Activated naive CD4-positive, alpha-beta T cell treated with anti-CD3 and anti-CD28 coated beads, Interleukin-2, amount 10 ng/mL, durations not matched to agents 7 days and 5 days (primary cell): ENCODE measurements around the gene KIAA1217.

ENCODE experiments used
- CTCF ChIA-PET: fragments of 350-600 bp; sonication (Branson Sonifier 250); formaldehyde crosslinking; loops from one replicate; lab custom pipeline; 2021; ENCODE audit warnings: antibody characterized with exemption; lab: Charles Lee
- DNase-seq: peaks from one replicate; pipeline ENCODE4 v3.0.0-alpha.2; 2020
- H3K27ac Mint-ChIP-seq: one replicate; pipeline ENCODE4 v1.8.0; 2021; ENCODE audit warnings: mild to moderate bottlenecking, moderate library complexity, mixed read lengths
- H3K27me3 Mint-ChIP-seq: one replicate; pipeline ENCODE4 v1.8.0; 2021; ENCODE audit warnings: mild to moderate bottlenecking, mixed read lengths
- H3K36me3 Mint-ChIP-seq: one replicate; pipeline ENCODE4 v1.8.0; 2021; ENCODE audit warnings: mixed read lengths
- H3K4me1 Mint-ChIP-seq: one replicate; pipeline ENCODE4 v1.8.0; 2021; ENCODE audit warnings: mixed read lengths
- H3K4me3 Mint-ChIP-seq: one replicate; pipeline ENCODE4 v1.8.0; 2021; ENCODE audit warnings: mild to moderate bottlenecking, moderate library complexity, mixed read lengths
- H3K9me3 Mint-ChIP-seq: one replicate; pipeline ENCODE4 v1.8.0; 2021; ENCODE audit warnings: mixed read lengths

KIAA1217 gene

GRCh38 chr10:24503461-24504320 lies 294.8 kb downstream of the KIAA1217 start:
- H3K27ac Mint-ChIP-seq, result no peak overlapping the region
- no peaks in the 10 kb centered on the region for H3K4me1 Mint-ChIP-seq
- peak; percentile 40 for DNase-seq
- CTCF ChIA-PET, result interaction anchor here (0.9 to 5.8 kb wide), 10 partner anchors 11 to 294 kb away, joined by 3 to 35 read pairs (median 4); partner anchors contain the start of gene KIAA1217
- H3K9me3 Mint-ChIP-seq, result no peaks in the 10 kb centered on the region
- no peaks in the 10 kb centered on the region for H3K36me3 Mint-ChIP-seq
- H3K4me3 Mint-ChIP-seq, result no peak overlapping the region
- H3K27me3 Mint-ChIP-seq, result no peaks in the 10 kb centered on the region

DNA sequence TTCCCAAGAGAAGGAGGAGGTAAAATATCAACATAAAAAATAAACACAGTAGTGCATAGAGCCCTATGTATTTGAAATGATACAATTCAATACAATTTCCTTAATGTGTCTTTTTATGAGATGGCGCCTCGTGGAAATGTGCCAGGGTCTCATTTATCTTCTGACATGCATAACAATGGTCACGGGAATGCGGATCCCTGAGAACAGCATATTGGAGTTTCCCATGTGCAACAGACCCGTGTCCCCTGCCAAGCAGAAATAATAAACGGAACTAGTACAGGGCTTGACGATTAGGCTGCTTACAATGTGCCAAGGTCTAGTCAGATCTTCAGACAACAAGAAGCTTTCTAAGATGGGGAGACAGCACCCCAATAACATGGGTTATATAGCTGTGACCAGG lies 296.8 kb downstream of the KIAA1217 start:
- H3K9me3 Mint-ChIP-seq, result no peaks in the 10 kb centered on the region
- no peaks in the 10 kb centered on the region for H3K4me1 Mint-ChIP-seq
- H3K36me3 Mint-ChIP-seq, result no peaks in the 10 kb centered on the region
- CTCF ChIA-PET, result interaction anchor here (5.8 kb wide), 1 partner anchor 14 kb away, joined by 35 read pairs; no protein-coding TSS in a partner anchor
- DNase-seq, result no peak
- no peak overlapping the region for H3K27ac Mint-ChIP-seq
- no peak overlapping the region for H3K4me3 Mint-ChIP-seq
- no peaks in the 10 kb centered on the region for H3K27me3 Mint-ChIP-seq

- H3K27me3 Mint-ChIP-seq, result peaks cover 4% of the 10 kb centered on the region
- no peak overlapping the region for H3K4me3 Mint-ChIP-seq
- no peak for DNase-seq
- no peak overlapping the region for H3K27ac Mint-ChIP-seq
- H3K36me3 Mint-ChIP-seq, result no peaks in the 10 kb centered on the region
- CTCF ChIA-PET, result interaction anchor here (1.3 kb wide), 1 partner anchor 95 kb away, joined by 4 read pairs; no protein-coding TSS in a partner anchor
- no peaks in the 10 kb centered on the region for H3K9me3 Mint-ChIP-seq
- no peaks in the 10 kb centered on the region for H3K4me1 Mint-ChIP-seq
These were observed 304.2 kb downstream of the KIAA1217 start for GRCh38 chr10:24513155-24513554.

DNA sequence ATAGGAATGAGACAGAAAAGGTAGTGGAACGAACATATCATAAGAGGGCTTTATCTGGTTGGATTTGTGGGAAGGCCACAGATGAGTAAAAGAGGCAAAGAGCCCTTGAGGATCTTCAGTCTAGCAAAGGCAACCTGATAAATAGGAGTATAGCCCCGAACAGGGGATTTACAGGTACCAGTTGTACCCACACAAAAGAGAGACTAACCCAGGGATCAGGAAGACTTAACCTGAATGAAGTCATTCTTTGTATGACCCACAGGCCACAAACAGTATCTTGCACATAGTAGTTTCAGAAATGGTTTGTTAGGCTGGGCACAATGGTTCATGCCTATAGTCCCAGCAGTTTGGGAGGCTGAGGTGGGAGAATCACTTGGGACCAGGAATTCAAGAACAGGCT lies 306.5 kb downstream of the KIAA1217 start:
- no peak for DNase-seq
- H3K9me3 Mint-ChIP-seq, result no peaks in the 10 kb centered on the region
- CTCF ChIA-PET, result interaction anchor here (0.7 kb wide), 1 partner anchor 56 kb away, joined by 3 read pairs; no protein-coding TSS in a partner anchor
- H3K27ac Mint-ChIP-seq, result no peak overlapping the region
- no peaks in the 10 kb centered on the region for H3K36me3 Mint-ChIP-seq
- H3K27me3 Mint-ChIP-seq, result peaks cover 15% of the 10 kb centered on the region
- H3K4me1 Mint-ChIP-seq, result peaks cover 11% of the 10 kb centered on the region
- H3K4me3 Mint-ChIP-seq, result no peak overlapping the region

GRCh38 chr10:24518411-24518810 lies 309.5 kb downstream of the KIAA1217 start:
- no peaks in the 10 kb centered on the region for H3K9me3 Mint-ChIP-seq
- H3K36me3 Mint-ChIP-seq, result no peaks in the 10 kb centered on the region
- no peak overlapping the region for H3K4me3 Mint-ChIP-seq
- no peak overlapping the region for H3K27ac Mint-ChIP-seq
- H3K4me1 Mint-ChIP-seq, result peaks cover 11% of the 10 kb centered on the region
- peaks cover 12% of the 10 kb centered on the region for H3K27me3 Mint-ChIP-seq
- no peak for DNase-seq
- CTCF ChIA-PET, result interaction anchor here (0.7 to 5.0 kb wide), 9 partner anchors 10 to 524 kb away, joined by 3 to 35 read pairs (median 3); no protein-coding TSS in a partner anchor

DNA sequence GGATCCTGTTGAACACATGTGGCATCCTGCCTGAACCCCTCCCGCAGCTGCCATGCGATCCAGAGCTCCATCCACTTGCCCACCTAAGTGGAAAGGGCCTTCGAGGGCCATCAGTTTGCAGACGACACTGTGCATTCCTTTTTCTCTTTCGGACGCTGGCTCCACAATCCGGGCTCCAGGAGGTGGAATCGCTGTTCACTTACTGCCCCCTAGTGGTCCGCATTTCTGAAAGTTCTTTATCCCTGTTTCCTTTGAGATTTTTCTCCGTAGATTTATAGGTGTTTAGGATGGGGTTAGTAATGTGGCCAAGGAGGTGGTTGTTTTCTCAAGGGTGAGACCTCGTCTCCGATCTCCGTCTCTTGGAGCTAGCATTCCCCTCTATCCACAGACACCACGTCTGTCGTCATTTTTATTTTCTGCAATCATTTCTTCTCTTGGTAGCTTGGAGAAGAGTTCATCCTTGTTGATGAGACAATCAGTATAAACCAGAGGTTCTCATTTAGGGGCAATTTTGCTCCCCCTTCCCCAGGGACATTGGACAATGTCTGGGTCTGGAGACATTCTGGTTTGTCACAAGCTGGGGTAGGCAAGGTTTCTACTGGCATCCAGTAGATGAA lies 310.2 kb downstream of the KIAA1217 start:
- no peak overlapping the region for H3K27ac Mint-ChIP-seq
- CTCF ChIA-PET, result interaction anchor here (0.6 to 5.0 kb wide), 13 partner anchors 9 to 525 kb away, joined by 3 to 35 read pairs (median 3); no protein-coding TSS in a partner anchor
- DNase-seq, result peak; percentile 52

GRCh38 chr10:24519950-24520349 lies 311.0 kb downstream of the KIAA1217 start:
- H3K27me3 Mint-ChIP-seq, result peaks cover 12% of the 10 kb centered on the region
- CTCF ChIA-PET, result interaction anchor here (0.6 to 5.0 kb wide), 7 partner anchors 12 to 561 kb away, joined by 3 to 35 read pairs (median 3); no protein-coding TSS in a partner anchor
- H3K4me3 Mint-ChIP-seq, result peak overlapping the region; percentile 31
- no peaks in the 10 kb centered on the region for H3K9me3 Mint-ChIP-seq
- H3K27ac Mint-ChIP-seq, result peak overlapping the region; percentile 62
- DNase-seq, result peak; percentile 23
- H3K36me3 Mint-ChIP-seq, result no peaks in the 10 kb centered on the region
- peaks cover 11% of the 10 kb centered on the region for H3K4me1 Mint-ChIP-seq

More for the DNA sequence above, 310.2 kb downstream of the KIAA1217 start:
- H3K4me1 Mint-ChIP-seq, result peaks cover 11% of the 10 kb centered on the region
- H3K36me3 Mint-ChIP-seq, result no peaks in the 10 kb centered on the region
- H3K9me3 Mint-ChIP-seq, result no peaks in the 10 kb centered on the region
- H3K27me3 Mint-ChIP-seq, result peaks cover 12% of the 10 kb centered on the region
- H3K4me3 Mint-ChIP-seq, result no peak overlapping the region

DNA sequence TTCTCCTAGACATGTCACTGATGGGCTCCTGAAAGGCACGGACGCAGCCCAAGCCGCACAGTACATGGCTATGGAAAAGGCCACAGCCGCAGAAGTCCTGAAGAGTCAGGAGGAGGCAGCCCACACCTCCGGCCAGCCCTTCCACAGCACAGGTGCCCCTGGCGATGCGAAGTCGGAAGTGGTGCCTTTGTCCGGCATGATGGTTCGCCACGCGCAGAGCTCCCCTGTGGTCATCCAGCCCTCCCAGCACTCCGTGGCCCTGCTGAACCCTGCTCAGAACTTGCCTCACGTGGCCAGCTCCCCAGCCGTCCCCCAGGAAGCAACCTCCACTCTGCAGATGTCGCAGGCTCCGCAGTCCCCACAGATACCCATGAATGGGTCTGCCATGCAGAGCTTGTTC lies 315.4 kb downstream of the KIAA1217 start:
- Mint-ChIP-seq H3K27me3 (peaks cover 8% of the 10 kb centered on the region), H3K4me3 (no peak overlapping the region), H3K27ac (no peak overlapping the region), H3K4me1 (peaks cover 7% of the 10 kb centered on the region), H3K36me3 (no peaks in the 10 kb centered on the region), H3K9me3 (no peaks in the 10 kb centered on the region)
- CTCF ChIA-PET, result no interaction called here
- no peak for DNase-seq

- DNase-seq, result no peak
- no peaks in the 10 kb centered on the region for H3K36me3 Mint-ChIP-seq
- no peak overlapping the region for H3K4me3 Mint-ChIP-seq
- no peaks in the 10 kb centered on the region for H3K27me3 Mint-ChIP-seq
- no peaks in the 10 kb centered on the region for H3K4me1 Mint-ChIP-seq
- no peak overlapping the region for H3K27ac Mint-ChIP-seq
- no peaks in the 10 kb centered on the region for H3K9me3 Mint-ChIP-seq
- CTCF ChIA-PET, result interaction anchor here (0.9 kb wide), 1 partner anchor 31 kb away, joined by 3 read pairs; no protein-coding TSS in a partner anchor
These were observed 317.2 kb downstream of the KIAA1217 start for GRCh38 chr10:24526085-24526649.

- Mint-ChIP-seq H3K36me3 (no peaks in the 10 kb centered on the region), H3K9me3 (no peaks in the 10 kb centered on the region), H3K27ac (no peak overlapping the region), H3K4me3 (no peak overlapping the region), H3K27me3 (no peaks in the 10 kb centered on the region), H3K4me1 (no peaks in the 10 kb centered on the region)
- DNase-seq, result no peak
- CTCF ChIA-PET, result interaction anchor here (1.3 kb wide), 1 partner anchor 10 kb away, joined by 8 read pairs; no protein-coding TSS in a partner anchor
These were observed 320.0 kb downstream of the KIAA1217 start for GRCh38 chr10:24528946-24529345.

DNA sequence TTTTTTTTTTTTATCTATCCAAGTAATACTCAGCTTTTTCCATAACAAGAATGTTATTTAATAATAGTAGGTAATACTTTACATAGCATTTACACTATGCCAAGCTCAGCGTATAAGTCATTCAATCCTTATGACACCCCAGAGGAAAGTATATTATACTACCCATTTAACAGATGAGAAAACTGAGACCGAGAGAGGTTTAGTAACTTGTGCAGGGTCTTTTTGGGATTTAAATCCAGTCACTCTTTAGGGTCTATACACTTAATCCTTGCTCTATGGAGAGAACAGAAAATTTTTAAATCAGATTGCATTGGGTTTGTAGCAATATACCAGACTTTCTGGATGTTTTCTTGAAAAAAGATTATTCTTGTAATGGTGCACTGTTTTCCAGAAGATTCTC lies 322.5 kb downstream of the KIAA1217 start:
- DNase-seq, result no peak
- CTCF ChIA-PET, result interaction anchor here (1.3 kb wide), 1 partner anchor 12 kb away, joined by 3 read pairs; no protein-coding TSS in a partner anchor
- H3K36me3 Mint-ChIP-seq, result no peaks in the 10 kb centered on the region
- H3K27me3 Mint-ChIP-seq, result no peaks in the 10 kb centered on the region
- H3K4me3 Mint-ChIP-seq, result no peak overlapping the region
- no peaks in the 10 kb centered on the region for H3K4me1 Mint-ChIP-seq
- H3K9me3 Mint-ChIP-seq, result no peaks in the 10 kb centered on the region
- no peak overlapping the region for H3K27ac Mint-ChIP-seq

- no peaks in the 10 kb centered on the region for H3K36me3 Mint-ChIP-seq
- H3K4me1 Mint-ChIP-seq, result no peaks in the 10 kb centered on the region
- CTCF ChIA-PET, result no interaction called here
- DNase-seq, result no peak
- H3K9me3 Mint-ChIP-seq, result no peaks in the 10 kb centered on the region
- H3K27me3 Mint-ChIP-seq, result no peaks in the 10 kb centered on the region
- no peak overlapping the region for H3K27ac Mint-ChIP-seq
- H3K4me3 Mint-ChIP-seq, result no peak overlapping the region
These were observed 325.0 kb downstream of the KIAA1217 start for GRCh38 chr10:24533981-24534380.

DNA sequence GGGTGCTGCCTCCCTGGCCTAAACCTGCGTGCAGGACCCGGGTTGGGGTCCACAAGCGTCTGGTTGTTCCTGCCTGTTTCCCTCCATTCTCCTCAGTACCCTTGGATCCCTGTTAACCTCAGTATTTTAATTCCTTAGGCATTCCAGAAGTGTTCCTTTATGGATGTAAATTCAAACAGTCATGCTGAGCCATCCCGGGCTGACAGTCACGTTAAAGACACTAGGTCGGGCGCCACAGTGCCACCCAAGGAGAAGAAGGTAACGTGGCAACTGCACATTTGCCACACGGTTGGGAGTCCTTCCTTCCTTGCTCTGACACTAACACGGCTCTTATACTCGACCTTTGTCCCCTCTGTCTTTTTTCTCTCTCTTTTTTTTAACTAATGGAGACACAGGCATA lies 327.7 kb downstream of the KIAA1217 start:
- Mint-ChIP-seq H3K36me3 (no peaks in the 10 kb centered on the region), H3K9me3 (no peaks in the 10 kb centered on the region)
- CTCF ChIA-PET, result no interaction called here

GRCh38 chr10:24541239-24541753 lies 332.4 kb downstream of the KIAA1217 start:
- CTCF ChIA-PET, result no interaction called here
- Mint-ChIP-seq H3K36me3 (no peaks in the 10 kb centered on the region), H3K4me3 (no peak overlapping the region), H3K27me3 (peaks cover 4% of the 10 kb centered on the region), H3K4me1 (no peaks in the 10 kb centered on the region), H3K27ac (no peak overlapping the region), H3K9me3 (no peaks in the 10 kb centered on the region)
- DNase-seq, result no peak

More for the DNA sequence above, 327.7 kb downstream of the KIAA1217 start:
- no peak for DNase-seq
- H3K4me1 Mint-ChIP-seq, result no peaks in the 10 kb centered on the region
- no peaks in the 10 kb centered on the region for H3K27me3 Mint-ChIP-seq
- H3K4me3 Mint-ChIP-seq, result no peak overlapping the region
- H3K27ac Mint-ChIP-seq, result no peak overlapping the region
